ENCODE results near the gene DOK6.
"Not testable (repeated sequence)": the region's sequence is repeated elsewhere in the genome, so short reads cannot be mapped to it uniquely, and the experiment has no call there.

The DOK6 gene

DNA sequence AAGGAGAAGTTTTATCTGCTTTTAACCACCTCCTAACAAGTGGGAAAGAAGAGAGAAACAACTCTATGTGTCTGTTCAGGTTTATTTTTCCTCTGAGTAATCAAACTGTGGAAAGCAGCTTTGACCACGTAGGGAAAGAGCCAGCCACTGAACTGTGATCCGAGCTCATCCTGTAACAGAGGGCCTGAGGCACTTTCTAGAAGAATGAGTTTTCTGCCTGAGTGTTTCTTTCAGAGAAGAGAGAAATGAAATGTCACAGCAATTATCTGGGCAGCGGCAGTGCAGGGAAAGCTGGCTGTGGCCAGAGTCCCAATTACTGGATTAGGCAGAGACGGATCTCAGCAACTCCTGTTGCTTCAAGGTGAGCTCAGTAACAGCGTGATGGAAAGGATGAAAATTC is 395.1 kb downstream of the DOK6 start:
- DNase-seq: no peak

DNA sequence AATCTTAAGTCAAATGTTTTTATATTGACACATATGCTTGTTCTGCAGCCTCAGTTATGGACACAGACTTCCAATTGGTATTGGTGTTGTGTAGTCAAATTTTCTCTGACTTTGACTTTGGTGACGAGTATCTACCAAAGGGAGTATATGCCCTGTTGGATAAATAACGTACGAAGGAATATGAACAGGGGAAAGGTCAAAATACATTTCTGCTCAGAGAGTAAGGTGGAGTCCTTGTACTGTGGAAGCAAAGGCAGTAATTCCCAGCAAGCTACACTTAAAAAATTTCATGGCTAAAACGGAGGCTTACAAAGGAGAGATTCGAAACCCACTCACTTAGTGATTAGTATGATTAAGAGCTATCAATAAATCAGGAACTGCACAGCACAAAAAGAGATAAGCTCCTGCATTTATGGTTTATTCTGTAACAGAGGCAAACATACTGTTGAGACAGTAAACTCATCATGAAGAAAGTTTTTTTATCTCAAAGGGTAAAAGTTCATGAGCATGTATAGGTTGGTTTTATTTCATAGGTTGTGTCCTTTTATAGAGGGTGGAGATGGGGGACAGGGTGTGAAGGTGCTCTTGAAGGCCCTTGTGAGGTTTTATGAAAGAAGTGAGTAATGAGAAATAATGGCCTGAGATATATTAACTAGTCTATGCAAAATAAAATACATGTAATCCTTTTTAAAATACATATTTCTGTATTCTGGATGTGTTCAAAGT is 404.3 kb downstream of the DOK6 start:
- DNase-seq: no peak

DNA sequence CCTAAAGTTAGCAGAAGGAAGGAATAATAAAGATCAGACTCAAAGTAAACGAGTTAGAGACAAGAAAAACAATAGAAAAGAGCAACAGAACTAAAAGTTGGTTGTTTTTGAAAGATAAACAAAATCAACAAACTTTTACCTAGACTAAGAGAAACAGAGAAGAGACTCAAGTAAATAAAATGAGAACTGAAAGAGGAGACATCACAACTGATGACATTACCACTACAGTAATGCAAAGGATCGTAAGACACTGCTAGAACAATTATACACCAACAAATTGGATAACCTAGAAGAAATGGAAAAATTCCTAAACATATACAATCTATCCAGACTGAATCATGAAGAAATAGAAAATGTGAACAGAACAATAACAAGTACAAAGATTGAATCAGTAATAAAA is 407.7 kb downstream of the DOK6 start:
- DNase-seq: no peak

DNA sequence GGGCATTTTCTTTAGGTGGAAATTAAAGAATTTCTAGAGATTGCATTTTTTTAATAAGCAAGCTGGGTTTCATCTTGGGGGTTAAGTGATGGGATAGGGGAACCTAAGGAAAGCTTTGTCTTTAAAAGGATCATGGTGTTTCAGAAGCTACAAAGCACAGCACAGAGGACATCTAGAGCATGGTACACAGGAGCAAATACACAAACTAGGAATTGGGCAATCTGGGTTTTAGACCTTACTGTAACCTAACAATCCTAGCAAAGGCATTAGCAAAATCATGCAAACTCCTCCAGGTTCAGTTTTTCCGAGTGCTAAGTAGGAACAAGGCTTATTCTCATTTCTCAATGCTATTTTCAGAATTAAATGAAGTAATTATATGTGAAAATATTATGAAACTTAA is 412.9 kb downstream of the DOK6 start:
- DNase-seq: no peak

DNA sequence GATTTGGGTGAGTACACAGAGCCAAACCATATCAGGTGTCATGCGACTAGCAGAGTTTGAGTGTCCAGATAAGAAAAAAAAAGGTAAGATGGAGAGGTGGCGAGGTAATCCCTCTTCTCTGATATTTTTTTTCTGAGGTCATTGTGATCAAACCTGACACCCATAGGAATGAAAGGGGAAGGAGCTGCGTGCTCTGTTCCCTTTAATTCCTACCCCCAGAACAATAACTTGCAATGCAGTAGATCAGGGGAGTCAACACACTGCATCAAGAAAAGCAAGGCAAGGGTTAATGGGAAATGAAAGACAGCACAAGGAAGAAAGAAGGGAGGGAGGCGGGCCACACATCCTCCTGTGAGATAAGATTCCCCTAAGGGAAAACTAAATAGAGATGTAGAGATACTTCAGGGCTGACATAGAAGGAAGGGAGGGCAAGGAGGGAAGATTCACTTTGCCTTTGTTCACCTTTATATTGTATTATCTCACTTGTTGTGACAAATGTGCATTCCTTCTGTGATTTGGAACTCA is 414.2 kb downstream of the DOK6 start:
- DNase-seq: no peak

DNA sequence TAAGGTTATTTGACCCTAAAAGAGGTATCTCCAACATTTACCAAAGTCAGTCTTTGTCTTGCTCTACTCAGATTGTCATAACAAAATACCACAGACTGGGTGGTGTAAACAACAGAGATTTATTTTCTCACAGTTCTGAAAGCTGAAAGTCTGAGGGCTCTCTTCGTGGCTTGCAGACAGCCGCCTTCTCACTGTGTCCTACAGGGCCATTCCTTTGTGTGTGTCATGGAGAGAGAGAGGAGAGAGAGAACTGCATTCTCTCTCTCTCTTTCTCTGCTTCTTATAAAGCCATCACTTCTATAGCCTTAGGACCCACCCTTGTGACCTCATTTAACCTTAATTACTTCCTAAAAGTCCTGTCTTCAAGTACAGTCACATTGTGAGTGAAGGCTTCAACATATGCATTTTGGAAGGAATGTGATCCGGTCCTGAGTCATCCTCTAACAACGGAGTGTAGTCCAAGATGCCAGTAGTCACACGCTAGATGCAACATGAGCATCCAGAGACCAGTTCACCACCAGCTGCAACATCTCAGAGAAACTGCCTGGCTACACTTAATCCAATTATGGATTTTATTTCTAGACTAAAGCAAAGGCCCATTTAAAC is 416.8 kb downstream of the DOK6 start:
- no peak for DNase-seq

DNA sequence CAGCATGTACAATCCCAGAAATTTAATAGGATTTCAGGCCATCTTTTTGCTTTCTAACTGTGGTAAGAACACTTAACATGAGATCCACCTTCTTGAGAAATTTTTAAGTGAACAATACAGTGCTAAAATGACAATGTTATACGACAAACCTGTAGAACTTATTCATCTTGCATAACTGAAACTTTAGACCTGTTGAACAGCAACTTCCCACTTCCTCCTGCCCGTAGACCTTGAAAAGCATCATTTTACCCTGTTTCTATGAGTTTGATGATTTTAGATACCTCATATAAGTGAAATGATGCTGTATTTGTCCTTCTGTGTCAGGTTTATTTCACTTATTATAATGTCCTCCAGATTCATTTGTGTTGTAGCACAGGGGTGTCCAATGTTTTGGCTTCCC is 418.8 kb downstream of the DOK6 start:
- DNase-seq: no peak

DNA sequence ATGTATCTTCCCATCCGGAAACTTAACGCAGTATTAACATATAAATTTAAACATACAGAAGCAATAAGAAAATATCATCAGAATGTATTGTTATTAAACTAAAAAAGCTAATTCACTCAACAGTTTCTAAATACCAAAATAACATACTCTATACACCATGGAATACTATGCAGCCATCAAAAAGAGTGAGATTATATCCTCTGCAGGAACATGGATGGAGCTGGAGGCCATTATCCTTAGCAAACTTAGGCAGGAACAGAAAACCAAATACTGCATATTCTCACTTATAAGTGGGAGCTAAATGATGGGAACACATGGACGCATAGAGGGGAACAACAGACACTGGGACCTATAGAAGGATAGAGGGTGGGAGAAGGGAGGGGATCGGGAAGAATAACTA is 419.9 kb downstream of the DOK6 start:
- no peak for DNase-seq

DNA sequence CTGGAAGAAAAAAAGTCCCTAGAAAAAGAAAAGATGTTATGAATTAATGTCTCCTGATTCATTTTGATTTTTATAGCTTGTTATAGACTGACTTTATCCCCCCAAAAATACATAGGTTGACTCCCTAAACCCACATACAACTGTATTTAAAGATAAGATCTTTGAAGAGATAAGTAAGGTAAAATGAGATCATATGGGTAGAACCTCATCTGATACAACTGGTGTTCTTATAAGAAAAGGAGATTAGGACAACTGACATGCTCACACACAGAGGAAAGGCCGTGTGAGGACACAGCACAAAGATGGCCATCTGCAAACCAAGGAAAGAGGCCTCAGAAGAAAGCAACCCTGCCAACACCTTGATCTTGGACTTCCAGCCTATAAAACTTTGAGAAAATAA is 429.5 kb downstream of the DOK6 start:
- DNase-seq: no peak

DNA sequence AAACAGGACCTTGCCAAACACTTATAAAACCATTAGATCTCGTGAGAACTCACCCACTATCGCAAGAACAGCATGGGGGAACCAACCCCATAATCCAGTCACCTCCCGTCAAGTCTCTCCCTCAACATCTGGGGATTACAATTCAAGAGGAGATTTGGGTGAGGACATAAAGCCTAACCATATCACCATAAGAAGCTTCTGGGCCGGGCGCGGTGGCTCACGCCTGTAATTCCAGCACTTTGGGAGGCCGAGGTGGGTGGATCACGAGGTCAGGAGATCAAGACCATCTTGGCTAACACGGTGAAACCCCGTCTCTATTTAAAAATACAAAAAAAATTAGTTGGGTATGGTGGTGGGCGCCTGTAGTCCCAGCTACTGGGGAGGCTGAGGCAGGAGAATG is 434.3 kb downstream of the DOK6 start:
- DNase-seq: not testable (repeated sequence)

DNA sequence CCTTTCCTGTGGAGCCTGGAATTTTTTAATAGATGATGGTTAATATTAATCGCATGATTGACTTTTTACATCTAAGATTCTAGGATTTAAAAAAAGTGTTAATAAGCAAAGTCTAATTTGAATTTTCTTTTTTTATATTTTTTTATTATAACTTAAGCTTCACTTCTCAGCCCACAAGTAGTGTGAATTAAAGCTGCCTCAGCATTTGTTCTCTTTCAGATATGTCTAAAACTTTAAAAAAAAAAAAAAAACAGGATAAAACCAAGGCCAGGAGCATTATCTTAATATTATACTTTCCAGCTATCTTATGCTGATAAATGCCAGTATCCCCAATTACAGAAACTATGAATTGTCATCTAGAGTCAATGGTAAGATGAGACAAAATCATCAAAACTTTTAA is 437.3 kb downstream of the DOK6 start:
- no peak for DNase-seq

DNA sequence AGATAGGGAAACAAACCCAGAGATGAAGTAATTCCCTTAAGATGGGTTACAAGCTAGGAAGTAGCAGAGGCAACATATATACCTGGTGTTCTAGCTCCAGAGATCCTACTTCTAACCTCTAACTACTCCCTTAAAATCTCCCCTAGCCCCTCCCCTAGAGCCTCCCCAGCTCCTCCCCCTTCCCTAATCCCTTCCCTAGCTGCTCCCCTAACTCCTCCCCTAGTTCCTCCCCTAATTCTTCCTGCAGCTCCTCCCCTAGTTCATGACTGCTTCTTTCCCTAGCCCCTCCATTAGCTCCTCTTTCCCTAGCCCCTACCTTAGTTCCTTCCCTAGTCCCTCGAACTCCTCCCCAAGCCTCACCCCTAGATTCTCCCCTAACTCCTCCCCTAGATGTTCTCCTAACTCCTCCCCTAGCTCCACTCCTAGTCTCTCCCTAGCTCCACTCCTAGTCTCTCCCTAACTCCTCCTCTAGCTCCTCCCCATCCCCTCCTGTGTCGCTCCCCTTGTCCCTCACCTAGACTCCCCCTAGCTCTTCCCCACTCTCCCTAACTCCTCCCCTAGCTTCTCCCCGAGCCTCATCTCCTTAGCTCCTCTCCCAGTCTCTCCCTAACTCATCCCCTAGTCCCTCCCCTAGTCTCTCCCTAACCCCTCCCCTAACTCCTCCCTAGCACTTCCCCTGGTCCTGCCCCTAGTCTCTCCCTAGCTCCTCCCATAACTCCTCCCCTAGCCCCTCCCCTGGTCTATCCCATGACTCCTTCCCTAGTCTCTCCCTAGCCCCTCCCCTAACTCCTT is 438.1 kb downstream of the DOK6 start:
- no peak for DNase-seq

DNA sequence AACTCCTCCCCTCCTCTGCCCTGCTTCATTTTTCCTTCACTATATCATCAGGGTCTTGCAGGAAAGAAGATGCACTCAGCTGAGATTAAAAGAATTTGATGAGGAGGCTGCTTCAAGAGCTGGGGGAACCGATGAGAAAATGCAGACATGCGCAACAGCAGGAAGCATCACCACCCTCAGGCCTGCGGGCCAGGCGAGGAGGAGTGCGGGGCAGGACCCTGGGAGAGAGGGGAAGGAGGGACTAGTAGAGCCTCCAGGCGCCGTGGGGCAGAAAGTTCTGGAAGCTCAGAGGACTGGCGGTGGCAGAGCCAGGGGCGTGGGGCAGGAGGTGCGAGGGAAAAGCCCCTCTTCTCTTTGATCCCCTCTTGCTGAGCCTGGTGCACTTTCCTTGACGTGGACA is 438.8 kb downstream of the DOK6 start:
- DNase-seq: no peak

DNA sequence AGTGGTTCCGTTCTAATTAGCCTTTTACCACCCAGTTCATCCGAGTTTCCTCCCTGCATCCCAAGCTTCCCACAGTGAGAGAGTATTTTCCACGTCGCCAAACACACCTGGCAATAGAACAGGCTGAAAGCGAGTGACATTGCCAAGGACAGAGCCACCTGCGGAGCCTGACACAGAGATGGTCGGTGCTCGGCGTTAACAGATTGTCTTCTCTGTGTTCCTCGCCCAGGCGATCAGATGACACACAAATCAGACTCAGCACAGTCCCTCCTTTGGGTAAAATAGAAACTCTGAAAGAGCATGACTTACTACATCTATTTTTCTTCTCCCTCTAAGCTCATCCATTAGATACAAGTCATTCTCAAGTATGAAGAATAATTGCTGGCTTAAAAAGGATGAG is 439.3 kb downstream of the DOK6 start:
- no peak for DNase-seq

DNA sequence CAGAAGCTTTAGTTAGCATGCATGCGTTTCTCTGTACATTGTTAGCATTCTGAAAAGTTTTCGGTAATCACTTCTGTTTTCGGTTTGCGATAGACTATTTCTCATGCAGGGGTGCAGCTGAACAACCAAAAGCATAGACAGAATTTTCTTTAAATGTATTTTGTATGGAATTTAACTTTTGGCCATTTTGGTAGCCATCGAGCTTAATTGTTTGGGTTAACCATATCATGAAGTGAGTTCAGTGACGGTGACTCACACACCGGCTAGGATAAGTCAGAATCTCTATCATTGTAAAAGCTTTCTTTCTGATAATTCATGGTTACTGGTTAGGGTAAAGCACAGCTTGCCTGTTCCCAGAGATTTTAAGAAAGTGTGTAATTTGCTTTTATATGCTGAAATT is 439.8 kb downstream of the DOK6 start:
- DNase-seq: no peak

DNA sequence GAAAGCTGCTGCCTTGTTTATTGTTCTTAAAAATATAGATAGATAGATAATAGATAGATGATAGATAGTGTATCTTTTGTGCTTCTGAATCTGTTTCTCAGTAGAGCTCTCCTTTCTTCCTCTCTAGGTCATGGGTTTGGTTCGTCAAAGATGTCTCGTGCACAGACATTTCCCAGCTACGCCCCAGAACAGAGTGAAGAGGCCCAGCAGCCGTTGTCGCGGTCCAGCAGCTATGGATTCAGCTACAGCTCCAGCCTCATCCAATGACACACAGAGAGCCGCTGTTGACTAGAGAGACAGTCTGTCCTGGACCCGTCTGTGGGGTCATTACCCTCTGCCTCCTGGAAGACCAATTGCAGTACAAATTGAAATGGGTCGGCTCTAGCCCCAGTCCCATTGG is 440.4 kb downstream of the DOK6 start:
- no peak for DNase-seq

DNA sequence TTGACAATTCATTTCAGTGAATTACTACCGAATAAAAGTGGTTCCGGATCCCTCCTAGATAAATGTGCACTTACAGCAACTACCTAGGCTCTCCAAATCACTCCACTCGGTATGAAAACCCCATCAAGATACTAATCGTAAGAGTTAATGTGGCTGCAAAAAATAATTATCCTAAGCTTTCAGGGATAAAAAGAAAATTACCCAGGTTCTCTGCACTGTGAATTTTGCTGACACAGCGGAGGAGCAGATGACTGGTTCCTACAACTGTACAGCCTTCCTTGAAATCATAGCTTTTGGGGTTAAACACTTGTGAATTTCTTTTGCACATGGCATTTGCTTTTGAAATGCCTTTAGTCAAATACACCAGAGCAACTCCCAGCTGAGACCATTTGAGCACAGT is 442.3 kb downstream of the DOK6 start:
- DNase-seq: no peak

DNA sequence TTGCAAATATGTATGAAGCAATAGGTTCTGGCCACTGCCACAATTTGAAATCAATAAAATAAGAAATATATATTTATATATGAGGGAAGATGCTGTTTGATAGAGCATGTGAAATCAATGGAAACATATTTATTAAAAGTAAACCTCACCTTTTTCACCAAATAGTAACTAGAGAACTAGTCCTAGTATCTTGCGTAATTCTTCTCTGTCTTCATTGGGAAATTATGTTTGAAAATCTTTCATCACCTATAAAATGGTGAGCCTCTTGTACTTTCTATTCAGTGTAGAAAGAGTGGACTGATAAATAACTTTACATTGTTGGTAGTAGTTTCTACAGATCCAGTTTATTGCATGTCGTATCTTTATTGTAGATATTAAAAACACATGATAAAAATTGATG is 444.0 kb downstream of the DOK6 start:
- DNase-seq: no peak

DNA sequence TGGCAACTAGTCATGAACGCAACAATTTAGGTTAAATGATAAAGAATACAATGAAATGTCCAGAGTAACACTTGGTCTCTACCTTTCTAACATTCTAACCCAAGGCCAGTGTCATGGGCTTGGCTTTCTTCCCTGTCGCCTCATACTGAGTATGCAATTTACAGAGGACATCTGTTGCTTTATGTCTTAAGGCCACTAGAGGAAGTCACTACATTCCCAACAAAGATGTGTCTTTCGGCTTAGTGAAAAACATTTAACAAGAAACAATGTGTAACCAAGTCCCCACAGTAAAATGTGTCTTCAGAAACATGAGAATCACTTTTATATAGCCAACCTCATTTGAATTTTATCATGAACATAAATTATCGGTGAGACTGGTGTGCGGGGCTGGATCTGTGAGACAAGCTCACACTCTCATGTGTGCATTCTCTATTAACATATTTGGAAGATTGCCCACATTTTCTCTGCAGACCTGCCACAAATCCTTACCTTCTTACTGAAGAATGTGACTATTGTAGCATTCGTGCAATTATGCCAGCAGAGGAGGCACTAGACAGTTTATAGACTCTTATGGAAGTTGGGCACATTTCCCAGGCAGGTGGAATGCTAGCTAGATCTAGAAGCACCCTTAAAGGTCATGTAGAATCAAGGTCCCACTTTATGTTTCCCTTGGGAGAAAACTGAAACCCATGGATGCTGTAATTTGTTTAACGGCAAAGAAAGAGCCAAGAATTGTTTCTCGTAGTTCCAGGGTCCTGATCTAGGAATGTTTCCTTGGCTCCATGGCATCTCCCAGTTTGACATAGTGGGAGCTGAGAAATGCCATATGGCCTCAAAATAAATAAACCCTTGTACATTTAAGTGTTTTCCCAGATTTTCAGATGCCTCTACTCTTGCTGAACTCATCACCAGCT is 445.2 kb downstream of the DOK6 start:
- DNase-seq: no peak

DNA sequence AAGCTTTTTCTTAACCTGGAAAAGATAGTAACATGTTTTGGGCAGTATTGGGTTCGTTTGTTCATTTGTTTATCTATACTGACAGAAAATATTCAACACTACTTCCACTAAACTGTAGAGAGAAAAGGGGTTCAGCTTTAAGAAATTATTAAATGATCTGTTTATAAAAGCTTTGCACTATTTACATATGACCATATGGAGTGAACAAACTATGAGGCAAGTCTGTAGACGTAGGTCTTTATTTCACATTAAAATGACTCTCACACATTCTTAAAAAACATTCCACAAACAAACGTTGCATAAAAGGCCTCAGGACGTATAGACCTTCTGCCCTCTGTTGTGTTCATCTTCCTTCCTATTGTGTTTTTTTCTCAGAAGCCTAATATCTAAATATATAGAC is 452.4 kb downstream of the DOK6 start:
- DNase-seq: no peak

DNA sequence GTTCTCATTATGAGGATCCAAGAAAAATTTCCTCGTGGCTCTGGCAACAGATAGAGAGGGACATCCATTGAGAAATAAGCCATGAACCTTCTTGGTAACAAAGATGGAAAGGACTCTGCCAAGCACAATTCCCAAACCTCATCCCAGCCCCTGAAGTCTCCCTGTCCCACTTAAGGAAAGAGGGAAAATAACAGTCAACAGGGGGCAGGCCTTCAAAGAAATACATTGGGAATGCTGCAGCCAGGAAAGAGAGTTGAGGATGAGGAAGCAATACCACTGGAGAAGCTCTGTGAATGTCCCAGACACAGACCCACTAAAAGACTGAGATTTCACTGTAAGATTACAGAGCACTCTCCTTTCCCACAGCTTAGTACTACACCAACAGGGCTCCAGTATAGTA is 453.8 kb downstream of the DOK6 start:
- DNase-seq: no peak

DNA sequence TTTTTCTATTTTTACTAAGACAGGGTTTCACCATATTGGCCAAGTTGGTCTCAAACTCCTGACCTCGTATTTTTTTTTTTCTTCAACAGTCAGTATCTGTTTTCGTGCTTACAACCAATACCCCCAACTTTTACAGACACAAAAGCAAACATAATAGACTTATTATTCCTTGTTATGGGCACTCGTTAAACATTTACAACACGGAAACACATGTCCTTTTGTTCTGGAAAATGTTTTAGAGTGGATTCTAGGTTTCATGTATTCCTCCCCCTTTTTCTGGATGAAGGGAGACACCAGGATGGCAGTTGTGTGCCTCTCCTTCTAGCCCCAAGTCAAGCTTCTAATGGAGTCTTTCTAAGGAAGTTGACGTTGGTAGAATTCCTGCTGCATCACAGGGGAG is 458.2 kb downstream of the DOK6 start:
- no peak for DNase-seq
